ENCODE measurements around the gene PHTF2.

Gene PHTF2

DNA sequence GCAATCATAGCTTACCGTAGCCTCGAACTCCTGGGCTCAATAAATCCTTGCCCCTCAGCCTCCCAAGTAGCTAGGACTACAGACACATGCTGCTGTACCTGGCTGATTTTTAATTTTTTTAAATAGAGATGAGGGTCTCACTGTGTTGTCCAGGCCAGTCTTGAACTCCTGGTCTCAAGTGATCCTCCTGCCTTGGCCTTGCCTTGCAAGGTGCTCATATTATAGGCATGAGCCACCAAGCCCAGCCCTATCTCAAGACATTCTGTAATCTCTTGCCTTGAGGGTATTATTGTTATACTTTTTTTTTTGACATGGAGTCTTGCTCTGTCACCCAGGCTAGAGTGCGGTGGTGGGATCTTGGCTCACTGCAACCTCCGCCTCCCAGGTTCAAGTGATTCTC lies 86.6 kb downstream of the PHTF2 start:
- DNase-seq, result no peak

DNA sequence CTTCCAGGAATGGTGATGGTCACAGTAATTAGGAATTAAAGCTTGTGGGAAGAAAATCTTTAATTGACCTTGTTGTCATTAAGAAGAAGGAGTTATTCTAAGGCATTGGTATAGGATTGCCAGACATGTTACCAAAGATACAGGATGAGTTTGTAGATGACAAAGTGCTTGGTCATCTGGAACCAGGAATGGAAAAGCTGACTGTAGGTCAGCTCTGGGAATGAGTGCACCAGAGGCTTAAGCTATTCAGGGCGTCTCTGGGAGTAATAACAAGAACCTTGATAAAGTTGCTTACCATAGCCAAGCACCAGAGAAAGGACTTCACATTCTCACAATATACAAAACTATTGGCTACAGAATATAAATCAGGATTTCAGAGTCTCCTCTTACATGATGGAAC lies 89.0 kb downstream of the PHTF2 start:
- DNase-seq, result peak; percentile 61

DNA sequence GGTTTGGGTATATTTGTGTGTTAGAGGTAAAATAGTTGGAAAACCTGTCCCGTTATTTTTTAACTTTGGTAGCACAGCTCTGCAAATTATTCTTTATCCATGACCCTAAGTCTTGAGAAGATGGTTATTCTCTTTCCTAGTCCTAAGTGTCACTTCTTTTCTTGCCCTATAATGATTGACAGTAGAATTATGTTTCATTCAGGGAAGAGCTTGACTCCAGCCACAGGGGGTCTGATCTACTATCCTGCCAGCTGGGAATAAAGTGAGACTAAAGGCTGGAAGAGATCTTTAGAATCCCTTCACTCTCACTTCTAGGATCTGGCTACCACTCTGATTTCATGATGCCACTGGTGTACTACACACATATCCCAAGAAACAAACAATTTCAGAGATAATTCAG lies 90.4 kb downstream of the PHTF2 start:
- DNase-seq, result no peak

DNA sequence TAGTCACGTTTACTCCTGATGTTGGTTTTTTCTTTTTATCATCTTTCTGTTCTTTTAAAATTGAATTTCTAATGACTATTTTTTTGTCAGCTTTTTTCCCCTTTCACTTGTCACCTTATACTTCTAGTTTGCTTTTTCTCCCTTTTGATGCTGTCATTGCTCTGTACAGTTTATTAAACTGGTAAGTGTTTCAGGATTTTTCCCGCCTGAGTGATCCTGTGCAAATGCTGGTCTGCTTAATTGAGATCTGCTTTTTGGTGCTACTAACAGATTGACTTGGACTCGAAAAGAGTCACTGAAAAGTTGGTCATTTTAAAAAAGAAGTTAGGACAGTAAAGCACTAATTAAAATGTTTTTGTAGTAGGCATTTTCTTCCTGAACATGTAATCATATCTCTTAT lies 95.2 kb downstream of the PHTF2 start:
- no peak for DNase-seq

GRCh38 chr7:77894574-77895091 lies 96.1 kb downstream of the PHTF2 start:
- no peak for DNase-seq

- DNase-seq, result no peak
Measured at GRCh38 chr7:77895905-77896304, 97.3 kb downstream of the PHTF2 start.

GRCh38 chr7:77897004-77897547 lies 98.5 kb downstream of the PHTF2 start:
- DNase-seq, result no peak

- no peak for DNase-seq
Measured at GRCh38 chr7:77899516-77899915, 100.9 kb downstream of the PHTF2 start.

- no peak for DNase-seq
Measured at GRCh38 chr7:77903597-77903996, 105.0 kb downstream of the PHTF2 start.

DNA sequence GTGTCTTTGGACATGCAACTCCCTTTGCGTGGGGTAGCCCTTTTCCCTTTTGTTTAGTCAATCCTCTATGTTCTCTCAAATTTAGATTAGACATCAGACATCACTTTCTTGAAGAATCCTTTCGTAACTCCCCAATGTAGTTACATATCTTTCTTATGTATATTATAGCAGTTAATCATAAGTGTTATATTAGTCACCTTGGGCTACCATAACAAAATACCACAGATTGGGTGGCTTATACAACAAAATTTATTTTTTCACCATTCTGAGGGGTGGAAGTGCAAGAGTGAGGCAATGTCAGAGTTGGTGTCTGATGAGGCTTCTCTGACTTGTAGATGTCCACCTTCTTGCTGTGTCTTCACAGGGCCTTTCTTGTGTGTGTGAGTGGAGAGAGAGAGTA lies 105.7 kb downstream of the PHTF2 start:
- no peak for DNase-seq

- no peak for DNase-seq
Measured at GRCh38 chr7:77907281-77907680, 108.7 kb downstream of the PHTF2 start.

- no peak for DNase-seq
Measured at GRCh38 chr7:77908664-77909063, 110.1 kb downstream of the PHTF2 start.

GRCh38 chr7:77910124-77910523 lies 111.6 kb downstream of the PHTF2 start:
- no peak for DNase-seq

- DNase-seq, result no peak
Measured at GRCh38 chr7:77912293-77912692, 113.7 kb downstream of the PHTF2 start.

GRCh38 chr7:77913977-77914607 lies 115.5 kb downstream of the PHTF2 start:
- DNase-seq, result peak; percentile 63

- no peak for DNase-seq
Measured at GRCh38 chr7:77917500-77918262, 119.1 kb downstream of the PHTF2 start.

GRCh38 chr7:77918676-77919075 lies 120.1 kb downstream of the PHTF2 start:
- DNase-seq, result no peak

DNA sequence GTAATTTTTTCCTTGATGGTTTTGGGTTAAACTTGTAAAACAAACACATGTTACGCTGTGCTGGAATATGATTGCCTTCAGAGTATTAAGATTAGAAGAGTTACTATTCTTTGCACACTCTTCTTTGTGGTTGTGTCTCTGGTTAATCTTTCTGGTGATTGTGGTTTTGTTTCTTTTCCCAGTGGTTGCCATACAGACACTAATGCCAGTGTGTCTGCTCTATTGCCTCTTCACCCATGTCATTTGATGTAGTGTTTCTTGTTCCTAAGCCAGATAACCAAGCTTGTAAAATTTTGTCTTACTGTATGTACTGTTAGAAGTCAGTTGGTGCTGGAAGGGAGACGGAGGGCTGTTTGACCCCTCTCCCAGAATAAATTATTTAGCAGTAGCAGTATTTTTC lies 124.8 kb downstream of the PHTF2 start:
- no peak for DNase-seq

DNA sequence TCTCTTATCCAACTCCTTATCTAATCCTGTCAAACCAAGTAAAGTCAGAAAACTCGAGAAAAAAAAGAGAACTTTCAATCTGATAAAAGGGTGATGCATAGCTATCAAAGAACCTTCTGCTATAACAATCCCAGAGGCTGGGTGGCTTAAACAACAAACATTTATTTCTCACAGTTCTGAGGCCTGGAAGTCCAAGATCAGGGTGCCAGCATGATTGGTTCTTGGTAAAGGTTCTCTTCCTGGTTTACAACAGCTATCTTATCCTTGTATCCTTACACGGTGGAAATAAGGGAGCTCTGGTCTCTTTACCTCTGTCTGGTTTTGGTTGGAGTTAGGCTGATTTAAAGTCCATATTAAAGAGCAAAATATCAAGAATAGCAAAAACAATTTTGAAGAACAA lies 131.9 kb downstream of the PHTF2 start:
- DNase-seq, result no peak

DNA sequence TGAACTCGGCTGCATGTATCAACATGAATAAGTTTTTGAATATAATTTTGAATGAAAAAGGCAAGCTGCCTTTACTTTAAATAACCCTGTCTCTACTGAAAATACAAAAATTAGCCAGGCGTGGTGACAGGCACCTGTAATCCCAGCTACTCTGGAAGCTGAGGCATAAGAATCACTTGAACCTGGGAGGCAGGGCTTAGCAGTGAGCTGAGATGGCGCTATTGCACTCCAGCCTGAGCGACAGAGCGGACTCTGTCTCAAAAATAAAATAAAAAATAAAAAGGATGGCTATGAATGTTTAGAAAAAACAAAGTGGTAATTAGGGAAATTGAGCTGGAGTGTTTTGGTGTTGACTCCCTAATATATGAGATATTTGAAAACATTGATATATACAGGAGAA lies 133.3 kb downstream of the PHTF2 start:
- no peak for DNase-seq

DNA sequence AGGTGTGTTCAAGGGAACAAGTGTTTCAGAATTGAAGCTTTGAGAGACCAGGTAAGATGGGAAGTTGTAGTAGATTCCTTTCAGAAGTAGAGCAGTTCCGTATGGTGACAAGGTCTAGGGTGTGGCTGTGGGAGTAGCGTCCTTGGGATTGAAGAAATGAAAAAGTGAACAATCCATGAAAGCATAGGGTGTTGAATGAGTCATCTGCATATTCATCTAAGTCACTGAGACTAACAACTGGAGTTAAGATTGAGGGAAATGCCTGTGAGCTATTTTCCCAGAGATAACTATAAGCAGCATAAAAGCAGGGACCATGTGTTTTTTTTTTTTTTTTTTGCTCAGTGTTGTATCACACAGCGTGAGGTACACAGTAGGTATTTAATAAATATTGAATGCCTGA lies 134.8 kb downstream of the PHTF2 start:
- no peak for DNase-seq

GRCh38 chr7:77935652-77936348 lies 137.2 kb downstream of the PHTF2 start:
- no peak for DNase-seq

- peak; percentile 10 for DNase-seq
Measured at GRCh38 chr7:77940647-77941046, 142.1 kb downstream of the PHTF2 start.

GRCh38 chr7:77942431-77942830 lies 143.9 kb downstream of the PHTF2 start:
- DNase-seq, result no peak
